KMS-11 (cell line): Measurements from ENCODE around the gene KLK8.

Source experiments
- H2AFZ ChIP-seq: fragments of 200-600 bp; sonication (generic); 2 replicates; pipeline ENCODE4 v1.6.1; 2016; ENCODE audit warnings: antibody characterized with exemption, mixed run types, low read depth
- H3K27ac ChIP-seq: fragments of 200-600 bp; sonication (generic); 2 replicates; pipeline ENCODE4 v1.6.1; 2016; ENCODE audit warnings: mild to moderate bottlenecking, mixed run types
- H3K27me3 ChIP-seq: fragments of 200-600 bp; sonication (generic); 2 replicates; pipeline ENCODE4 v1.6.1; 2017; ENCODE audit warnings: mild to moderate bottlenecking, low read depth, mixed run types, moderate library complexity; ENCODE audit not compliant: insufficient read depth
- H3K36me3 ChIP-seq: fragments of 200-600 bp; sonication (generic); 2 replicates; pipeline ENCODE4 v1.6.1; 2017; ENCODE audit warnings: mild to moderate bottlenecking, mixed run types; ENCODE audit not compliant: insufficient read depth
- H3K4me1 ChIP-seq: fragments of 200-600 bp; sonication (generic); 2 replicates; pipeline ENCODE4 v1.6.1; 2016; ENCODE audit warnings: mild to moderate bottlenecking, low read depth, mixed run types; ENCODE audit not compliant: poor library complexity, severe bottlenecking
- H3K4me2 ChIP-seq: fragments of 200-600 bp; sonication (generic); 2 replicates; pipeline ENCODE4 v1.7.0; 2016; ENCODE audit warnings: mild to moderate bottlenecking, mixed run types
- H3K4me3 ChIP-seq: fragments of 200-600 bp; sonication (generic); IDR thresholded peaks from 2 replicates; pipeline ENCODE4 v1.6.1; 2017; ENCODE audit warnings: low read depth, low read length, mixed read lengths; ENCODE audit not compliant: insufficient read depth
- H3K79me2 ChIP-seq: fragments of 200-600 bp; sonication (generic); 2 replicates; pipeline ENCODE4 v1.6.1; 2016; ENCODE audit warnings: low read depth, mixed run types; ENCODE audit not compliant: insufficient read depth
- H3K9ac ChIP-seq: fragments of 200-600 bp; sonication (generic); 2 replicates; pipeline ENCODE4 v1.6.1; 2016; ENCODE audit warnings: mild to moderate bottlenecking, mixed run types
- H4K20me1 ChIP-seq: fragments of 200-600 bp; sonication (generic); 2 replicates; pipeline ENCODE4 v1.6.1; 2016; ENCODE audit warnings: mild to moderate bottlenecking, mixed run types; ENCODE audit not compliant: insufficient read depth
- CTCF ChIP-seq: fragments of 200-600 bp; sonication (generic); conservative IDR thresholded peaks from 2 replicates; pipeline ENCODE4 v1.6.1; 2017; ENCODE audit warnings: low read depth, mild to moderate bottlenecking, antibody characterized with exemption, low read length, moderate library complexity, mixed read lengths

The KLK8 gene

DNA sequence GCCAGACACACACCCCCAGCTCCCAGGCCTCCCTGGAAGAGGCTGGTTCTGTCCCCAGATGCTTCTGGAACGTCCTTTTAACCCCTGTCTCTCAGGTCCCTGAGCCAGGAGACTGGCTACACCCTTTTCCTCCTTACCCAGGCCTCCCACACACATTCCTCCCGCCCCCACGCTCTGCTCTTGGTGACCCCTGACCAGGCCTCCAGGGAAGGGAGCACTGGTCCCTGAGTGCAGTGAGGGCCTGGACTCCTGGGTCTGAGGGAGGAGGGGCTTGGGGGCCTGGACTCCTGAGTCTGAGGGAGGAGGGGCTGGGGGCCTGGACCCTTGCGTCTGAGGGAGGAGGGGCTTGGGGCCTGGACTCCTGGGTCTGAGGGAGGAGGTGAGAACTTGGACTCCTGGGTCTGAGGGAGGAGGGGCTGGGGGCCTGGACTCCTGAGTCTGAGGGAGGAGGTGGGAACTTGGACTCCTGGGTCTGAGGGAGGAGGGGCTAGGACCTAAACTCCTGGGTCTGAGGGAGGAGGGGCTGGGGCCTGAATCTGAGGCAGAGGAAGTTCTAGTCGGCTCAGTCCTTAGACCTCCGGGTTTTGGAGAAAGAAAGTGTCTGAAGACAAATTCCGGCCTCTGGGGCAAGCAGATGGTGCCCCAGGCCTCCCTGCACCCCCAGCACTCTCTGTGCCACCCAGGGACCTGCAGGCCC is 32.5 kb downstream of the KLK8 start:
- no peak for TF ChIP-seq CTCF
- H3K36me3 ChIP-seq = no peaks in the 10 kb centered on the region
- H2AFZ ChIP-seq = no peak overlapping the region
- no peak overlapping the region for H3K4me3 ChIP-seq
- no peaks in the 10 kb centered on the region for H3K79me2 ChIP-seq
- no peak overlapping the region for H3K4me2 ChIP-seq
- no peak overlapping the region for H3K9ac ChIP-seq
- no peak overlapping the region for H3K27ac ChIP-seq
- no peaks in the 10 kb centered on the region for H3K4me1 ChIP-seq
- no peaks in the 10 kb centered on the region for H4K20me1 ChIP-seq
- H3K27me3 ChIP-seq = no peaks in the 10 kb centered on the region

DNA sequence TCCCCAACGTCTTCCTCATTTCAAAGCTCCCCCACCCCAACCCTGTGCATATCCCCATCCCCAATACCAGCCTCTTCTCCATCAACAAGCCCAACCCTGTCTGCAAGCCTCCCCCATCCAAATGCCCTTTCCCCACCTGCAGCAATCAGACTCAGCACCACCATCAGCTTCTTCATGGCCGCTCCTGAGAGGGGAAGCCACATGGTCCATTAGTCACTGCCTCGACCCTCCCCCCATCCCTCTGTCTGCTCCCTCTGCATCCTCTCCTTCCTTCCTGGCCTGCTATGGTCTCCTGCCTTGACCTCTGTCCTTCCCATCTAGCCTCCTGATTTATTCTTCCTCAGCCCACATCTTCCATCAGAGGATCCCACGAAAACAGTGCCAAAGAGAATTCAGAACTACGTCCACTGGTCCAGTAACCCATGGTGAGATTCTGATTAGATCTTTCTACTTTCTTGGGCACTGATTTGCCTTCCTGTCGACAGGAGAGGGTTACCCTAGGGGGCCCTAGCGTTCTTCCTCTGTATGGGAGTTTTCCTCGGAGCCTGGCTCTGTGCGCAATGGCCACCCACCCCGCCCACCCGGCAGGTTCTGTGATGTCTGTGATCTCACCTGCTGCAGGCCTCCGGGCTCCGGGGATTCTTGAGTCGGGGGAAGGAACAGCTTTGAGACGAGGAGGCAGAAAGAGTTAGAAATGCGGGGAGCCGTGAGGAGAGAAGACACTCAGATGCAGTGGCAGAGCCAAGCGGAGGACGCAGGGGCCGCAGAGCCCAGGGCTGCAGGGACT is 33.3 kb downstream of the KLK8 start:
- H3K27me3 ChIP-seq = no peaks in the 10 kb centered on the region
- no peaks in the 10 kb centered on the region for H4K20me1 ChIP-seq
- H3K4me2 ChIP-seq = no peak overlapping the region
- no peak overlapping the region for H3K27ac ChIP-seq
- H3K9ac ChIP-seq = no peak overlapping the region
- no peaks in the 10 kb centered on the region for H3K4me1 ChIP-seq
- H3K4me3 ChIP-seq = no peak overlapping the region
- H3K79me2 ChIP-seq = no peaks in the 10 kb centered on the region
- H2AFZ ChIP-seq = no peak overlapping the region
- TF ChIP-seq CTCF = no peak
- no peaks in the 10 kb centered on the region for H3K36me3 ChIP-seq

- H3K36me3 ChIP-seq = no peaks in the 10 kb centered on the region
- H3K4me2 ChIP-seq = no peak overlapping the region
- no peaks in the 10 kb centered on the region for H3K27me3 ChIP-seq
- H3K4me3 ChIP-seq = no peak overlapping the region
- no peak overlapping the region for H3K27ac ChIP-seq
- H3K9ac ChIP-seq = no peak overlapping the region
- TF ChIP-seq CTCF = no peak
- no peaks in the 10 kb centered on the region for H4K20me1 ChIP-seq
- H3K79me2 ChIP-seq = no peaks in the 10 kb centered on the region
- no peaks in the 10 kb centered on the region for H3K4me1 ChIP-seq
- no peak overlapping the region for H2AFZ ChIP-seq
Measured at GRCh38 chr19:50964266-50964665, 37.1 kb downstream of the KLK8 start.

GRCh38 chr19:50963381-50963780 is 38.0 kb downstream of the KLK8 start:
- Histone ChIP-seq H3K4me1 (no peaks in the 10 kb centered on the region), H2AFZ (no peak overlapping the region), H3K79me2 (no peaks in the 10 kb centered on the region), H3K4me3 (no peak overlapping the region), H3K27me3 (no peaks in the 10 kb centered on the region), H3K36me3 (no peaks in the 10 kb centered on the region), H3K4me2 (no peak overlapping the region), H4K20me1 (no peaks in the 10 kb centered on the region), H3K27ac (no peak overlapping the region), H3K9ac (no peak overlapping the region)
- TF ChIP-seq CTCF = no peak
